Stimulated activated effector memory CD8-positive, alpha-beta T cell treated with anti-CD3 and anti-CD28 coated beads, Interleukin-12 subunit alpha, Interleukin-12 subunit beta, amount 100 ng/mL, for 72 hours (primary cell): ENCODE data around the gene MLLT10.
"Not testable (repeated sequence)": the region's sequence is repeated elsewhere in the genome, so short reads cannot be mapped to it uniquely, and the experiment has no call there.

Experiments used
- ATAC-seq: fragments of 150-1000 bp; cut with Tn5 transposase; 2 replicates; pipeline ENCODE4 v1.10.0; 2021
- DNase-seq, 2 donors: peaks; one replicate each; pipeline ENCODE4 v3.0.0; 2021 to 2022; ENCODE audit warnings: low spot score in 2 of 2
- H3K27ac Mint-ChIP-seq: one replicate; pipeline ENCODE4 v1.8.0; 2022; ENCODE audit warnings: mild to moderate bottlenecking, mixed read lengths
- H3K36me3 Mint-ChIP-seq: one replicate; pipeline ENCODE4 v1.8.0; 2022; ENCODE audit warnings: mild to moderate bottlenecking, mixed read lengths
- H3K4me1 Mint-ChIP-seq: one replicate; pipeline ENCODE4 v1.8.0; 2022; ENCODE audit warnings: mixed read lengths
- H3K4me3 Mint-ChIP-seq: one replicate; pipeline ENCODE4 v1.8.0; 2022; ENCODE audit warnings: mild to moderate bottlenecking, mixed read lengths
- H3K9me3 Mint-ChIP-seq: one replicate; pipeline ENCODE4 v1.8.0; 2022; ENCODE audit warnings: mixed read lengths

MLLT10 gene

GRCh38 chr10:21607907-21608306 is 73.9 kb downstream of the MLLT10 start:
- Mint-ChIP-seq H3K36me3 (peaks cover 59% of the 10 kb centered on the region), H3K4me3 (no peak overlapping the region), H3K9me3 (no peaks in the 10 kb centered on the region), H3K27ac (no peak overlapping the region), H3K4me1 (peaks cover 38% of the 10 kb centered on the region)
- ATAC-seq (no peak), DNase-seq (no peak)

- Mint-ChIP-seq H3K27ac (no peak overlapping the region), H3K9me3 (no peaks in the 10 kb centered on the region), H3K4me1 (peaks cover 33% of the 10 kb centered on the region), H3K4me3 (peak overlapping the region; percentile 48), H3K36me3 (peaks cover 29% of the 10 kb centered on the region)
- no peak for DNase-seq
- ATAC-seq: no peak
Observed at GRCh38 chr10:21614000-21614399, 80.0 kb downstream of the MLLT10 start.

- ATAC-seq (no peak), DNase-seq (no peak)
- Mint-ChIP-seq H3K27ac (no peak overlapping the region), H3K9me3 (no peaks in the 10 kb centered on the region), H3K4me3 (no peak overlapping the region), H3K4me1 (peaks cover 15% of the 10 kb centered on the region), H3K36me3 (peaks cover 44% of the 10 kb centered on the region)
Observed at GRCh38 chr10:21617267-21617666, 83.2 kb downstream of the MLLT10 start.

- Mint-ChIP-seq H3K27ac (no peak overlapping the region), H3K4me1 (peaks cover 27% of the 10 kb centered on the region), H3K9me3 (no peaks in the 10 kb centered on the region), H3K4me3 (no peak overlapping the region), H3K36me3 (peaks cover 48% of the 10 kb centered on the region)
- DNase-seq (no peak), ATAC-seq (no peak)
Observed at GRCh38 chr10:21623291-21623690, 89.3 kb downstream of the MLLT10 start.

- ATAC-seq, H3K27ac Mint-ChIP-seq, H3K9me3 Mint-ChIP-seq, H3K4me3 Mint-ChIP-seq, DNase-seq: not testable (repeated sequence)
- Mint-ChIP-seq H3K4me1 (peaks cover 30% of the 10 kb centered on the region), H3K36me3 (peaks cover 55% of the 10 kb centered on the region)
Observed at GRCh38 chr10:21624421-21624820, 90.4 kb downstream of the MLLT10 start.

- Mint-ChIP-seq H3K27ac (peak overlapping the region; percentile 69), H3K9me3 (no peaks in the 10 kb centered on the region), H3K4me3 (no peak overlapping the region), H3K36me3 (peaks cover 54% of the 10 kb centered on the region), H3K4me1 (peaks cover 35% of the 10 kb centered on the region)
- ATAC-seq: no peak
- DNase-seq: no peak
Observed at GRCh38 chr10:21624951-21625350, 90.9 kb downstream of the MLLT10 start.

- Mint-ChIP-seq H3K9me3 (no peaks in the 10 kb centered on the region), H3K36me3 (peaks cover 53% of the 10 kb centered on the region), H3K4me3 (no peak overlapping the region), H3K27ac (peak overlapping the region; percentile 69), H3K4me1 (peaks cover 37% of the 10 kb centered on the region)
- ATAC-seq: no peak
- DNase-seq: no peak
Observed at GRCh38 chr10:21625623-21626229, 91.7 kb downstream of the MLLT10 start.

- Mint-ChIP-seq H3K9me3 (no peaks in the 10 kb centered on the region), H3K4me3 (no peak overlapping the region), H3K27ac (peak overlapping the region; percentile 69), H3K4me1 (peaks cover 42% of the 10 kb centered on the region), H3K36me3 (peaks cover 55% of the 10 kb centered on the region)
- ATAC-seq (no peak), DNase-seq (no peak)
Observed at GRCh38 chr10:21626457-21627161, 92.6 kb downstream of the MLLT10 start.

- Mint-ChIP-seq H3K36me3 (peaks cover 55% of the 10 kb centered on the region), H3K4me1 (peaks cover 45% of the 10 kb centered on the region)
Observed at GRCh38 chr10:21627331-21627730, 93.3 kb downstream of the MLLT10 start.

GRCh38 chr10:21628023-21628422 is 94.0 kb downstream of the MLLT10 start:
- Mint-ChIP-seq H3K4me3 (no peak overlapping the region), H3K36me3 (peaks cover 50% of the 10 kb centered on the region), H3K4me1 (peaks cover 45% of the 10 kb centered on the region), H3K27ac (no peak overlapping the region), H3K9me3 (no peaks in the 10 kb centered on the region)
- ATAC-seq: no peak
- DNase-seq: no peak

More at GRCh38 chr10:21627331-21627730, 93.3 kb downstream of the MLLT10 start:
- no peak overlapping the region for H3K27ac Mint-ChIP-seq
- no peaks in the 10 kb centered on the region for H3K9me3 Mint-ChIP-seq
- DNase-seq: no peak
- ATAC-seq: no peak
- no peak overlapping the region for H3K4me3 Mint-ChIP-seq

GRCh38 chr10:21628645-21629044 is 94.6 kb downstream of the MLLT10 start:
- H3K27ac Mint-ChIP-seq, DNase-seq, H3K4me3 Mint-ChIP-seq, ATAC-seq, H3K9me3 Mint-ChIP-seq: not testable (repeated sequence)
- Mint-ChIP-seq H3K4me1 (peaks cover 45% of the 10 kb centered on the region), H3K36me3 (peaks cover 50% of the 10 kb centered on the region)

- no peak overlapping the region for H3K27ac Mint-ChIP-seq
- H3K36me3 Mint-ChIP-seq: peaks cover 35% of the 10 kb centered on the region
- peaks cover 38% of the 10 kb centered on the region for H3K4me1 Mint-ChIP-seq
- DNase-seq (no peak), ATAC-seq (no peak)
- H3K9me3 Mint-ChIP-seq: peaks cover 2% of the 10 kb centered on the region
- H3K4me3 Mint-ChIP-seq: no peak overlapping the region
Observed at GRCh38 chr10:21634599-21635365, 100.8 kb downstream of the MLLT10 start.

- DNase-seq: no peak
- Mint-ChIP-seq H3K4me3 (no peak overlapping the region), H3K36me3 (peaks cover 35% of the 10 kb centered on the region), H3K9me3 (peaks cover 2% of the 10 kb centered on the region), H3K4me1 (peaks cover 26% of the 10 kb centered on the region), H3K27ac (no peak overlapping the region)
- ATAC-seq: no peak
Observed at GRCh38 chr10:21637795-21638194, 103.8 kb downstream of the MLLT10 start.

- ATAC-seq: no peak
- no peak for DNase-seq
- Mint-ChIP-seq H3K9me3 (peaks cover 2% of the 10 kb centered on the region), H3K4me1 (peaks cover 26% of the 10 kb centered on the region), H3K4me3 (no peak overlapping the region), H3K36me3 (peaks cover 35% of the 10 kb centered on the region), H3K27ac (peak overlapping the region; percentile 21)
Observed at GRCh38 chr10:21638681-21639080, 104.6 kb downstream of the MLLT10 start.

GRCh38 chr10:21648040-21648439 is 114.0 kb downstream of the MLLT10 start:
- peaks cover 25% of the 10 kb centered on the region for H3K4me1 Mint-ChIP-seq
- ATAC-seq (no peak), DNase-seq (no peak)
- H3K36me3 Mint-ChIP-seq: peaks cover 26% of the 10 kb centered on the region
- peak overlapping the region; percentile 75 for H3K27ac Mint-ChIP-seq
- H3K4me3 Mint-ChIP-seq: no peak overlapping the region
- H3K9me3 Mint-ChIP-seq: no peaks in the 10 kb centered on the region
